Panc1 (cell line): ENCODE results near the gene PAK2. TPM values are rescaled to one million over a fixed set of nuclear protein-coding genes. Genes with fewer than 3 reads are reported as not detected.

Source experiments
- ATAC-seq: fragments of 200-7000 bp; cut with Tn5 transposase; 2 replicates; pipeline ENCODE4 v1.9.1; 2020; ENCODE audit warnings: mild to moderate bottlenecking, moderate library complexity
- BruUV-seq: library from RNA; stranded (reverse); fragments of 400-500 nt; replicated peaks from 2 replicates; lab custom pipeline; 2021; lab: Mats Ljungman, UMichigan
- CTCF ChIA-PET: fragments of 300-600 bp; sonication (Branson Sonifier 250); formaldehyde crosslinking; loops from one replicate; lab custom pipeline; 2022; ENCODE audit warnings: antibody characterized with exemption; lab: Charles Lee
- POLR2A ChIA-PET: fragments of 300-600 bp; sonication (Branson Sonifier 250); formaldehyde crosslinking; loops from one replicate; lab custom pipeline; 2022; ENCODE audit warnings: antibody characterized with exemption; lab: Charles Lee
- DNase-seq: peaks from one replicate; pipeline ENCODE4 v3.0.0-alpha.2; 2010; ENCODE audit warnings: low read depth, low spot score
- H3K27ac ChIP-seq: 2 replicates; pipeline ENCODE4 v1.5.1; 2011; ENCODE audit warnings: mild to moderate bottlenecking, low read length, inconsistent platforms
- H3K27me3 ChIP-seq: fragments of 200-500 bp; sonication (Bioruptor generic); 2 replicates; pipeline ENCODE4 v1.6.0; 2014; ENCODE audit warnings: low read length, inconsistent platforms; ENCODE audit not compliant: control insufficient read depth, insufficient read depth
- H3K36me3 ChIP-seq: fragments of 200-500 bp; sonication (Bioruptor generic); 2 replicates; pipeline ENCODE4 v1.5.1; 2014; ENCODE audit warnings: inconsistent platforms, mild to moderate bottlenecking, low read length, moderate library complexity; ENCODE audit not compliant: control insufficient read depth, insufficient read depth
- H3K4me1 ChIP-seq: 2 replicates; pipeline ENCODE4 v1.5.1; 2011; ENCODE audit warnings: inconsistent platforms, mild to moderate bottlenecking, low read length, moderate library complexity; ENCODE audit not compliant: control insufficient read depth, insufficient read depth
- H3K4me3 ChIP-seq, 2 experiments: 2 replicates each; pipeline ENCODE4 v1.5.1; 2011 to 2012; ENCODE audit warnings: low read depth in 2 of 2, low read length in 2 of 2, mild to moderate bottlenecking in 2 of 2, inconsistent platforms in 1 of 2, moderate library complexity in 1 of 2
- H3K9me3 ChIP-seq: fragments of 200-500 bp; sonication (Bioruptor generic); 2 replicates; pipeline ENCODE4 v1.5.1; 2014; ENCODE audit warnings: low read depth, mild to moderate bottlenecking, inconsistent platforms, low read length, moderate library complexity; ENCODE audit not compliant: control insufficient read depth, insufficient read depth
- CTCF ChIP-seq: fragments of 450-650 bp; IDR thresholded peaks from 2 replicates; pipeline ENCODE4 v1.5.1; 2017; ENCODE audit warnings: mild to moderate bottlenecking
- POLR2AphosphoS5 ChIP-seq: IDR thresholded peaks from 2 replicates; pipeline ENCODE4 v1.6.1; 2012; ENCODE audit warnings: mild to moderate bottlenecking, low read depth, low read length, moderate library complexity
- REST ChIP-seq, 2 experiments: IDR thresholded peaks; 2 replicates each; pipeline ENCODE4 v1.6.1; 2011 to 2012; ENCODE audit warnings: low read depth in 2 of 2, control low read depth in 1 of 2, low read length in 1 of 2, mild to moderate bottlenecking in 1 of 2, moderate library complexity in 1 of 2; ENCODE audit not compliant: insufficient read depth in 1 of 2
- SIN3A ChIP-seq: IDR thresholded peaks from 2 replicates; pipeline ENCODE4 v1.6.1; 2012; ENCODE audit warnings: low read depth, mild to moderate bottlenecking, low read length, moderate library complexity, borderline replicate concordance; ENCODE audit not compliant: insufficient read depth
- TCF7L2 ChIP-seq: IDR thresholded peaks from 2 replicates; pipeline ENCODE4 v1.6.1; 2011; ENCODE audit warnings: mild to moderate bottlenecking, low read depth, low read length, inconsistent platforms
- in situ Hi-C: cut with HindIII; loops from 2 replicates; pipeline ENCODE4 v1.10.0; 2016; ENCODE audit warnings: low sequenced_read_pairs, low pct_unique_long_range_greater_than_20kb
- intact Hi-C: fragments of 100-400 bp; cut with micrococcal nuclease; formaldehyde crosslinking; loops from one replicate; pipeline ENCODE4 v1.10.0; 2022; ENCODE audit not compliant: unreplicated experiment
- total RNA-seq: library from RNA; stranded (reverse); gene quantifications from one replicate; pipeline ENCODE4 v1.2.1, GENCODE V29; 2021; ENCODE audit not compliant: unreplicated experiment

The PAK2 gene
- total RNA-seq, 1 experiment from 2014 or later, result 185 TPM

GRCh38 chr3:196793246-196793645, 53.6 kb downstream of the PAK2 start:
- POLR2A ChIA-PET, result no interaction called here
- BruUV-seq, result no TSS peak
- Histone ChIP-seq H3K27ac (peak overlapping the region; percentile 81), H3K36me3 (0 out of 2 replicates have a peak, but pooled peaks cover 2% of the 10 kb centered on the region), H3K4me1 (peaks cover 40% of the 10 kb centered on the region), H3K27me3 (no peaks in the 10 kb centered on the region), H3K9me3 (peaks cover 9% of the 10 kb centered on the region; the same call in 1 of the 2 replicates), H3K4me3 (peak overlapping the region in 1 of 2 experiments; percentile 7; a peak in 1 of 4 replicates)
- TF ChIP-seq POLR2AphosphoS5 (peak; percentile 77), TCF7L2 (0 out of 2 replicates have a peak, but pooled peaks have one; percentile 63), REST (IDR thresholded peaks at IDR 0.05; ENCODE audit: insufficient read depth in 1 of 2, low read depth in 2 of 2, low read length in 1 of 2) (no peak)
- peak; percentile 73 for DNase-seq
- CTCF ChIA-PET, result interaction anchor here (0.6 kb wide), 1 partner anchor 461 kb away, joined by 5 read pairs; no protein-coding TSS in a partner anchor
- peak; percentile 91 for ATAC-seq
- in situ Hi-C loops, result no loop called here
- intact Hi-C loops, result no loop called here

GRCh38 chr3:196794467-196794866, 54.8 kb downstream of the PAK2 start:
- TF ChIP-seq TCF7L2, result no peak
- TF ChIP-seq POLR2AphosphoS5, result no peak
- TF ChIP-seq REST (IDR thresholded peaks at IDR 0.05; ENCODE audit: insufficient read depth in 1 of 2, low read depth in 2 of 2, low read length in 1 of 2), result no peak
- CTCF ChIA-PET, result no interaction called here

GRCh38 chr3:196796317-196796716, 56.7 kb downstream of the PAK2 start:
- TF ChIP-seq SIN3A (no peak), REST (IDR thresholded peaks at IDR 0.05; ENCODE audit: insufficient read depth in 1 of 2, low read depth in 2 of 2, low read length in 1 of 2) (no peak), TCF7L2 (no peak), POLR2AphosphoS5 (no peak), CTCF (no peak)
- ATAC-seq (no peak), DNase-seq (no peak)
- no peaks in the 10 kb centered on the region for H3K36me3 ChIP-seq
- no peak overlapping the region for H3K27ac ChIP-seq
- BruUV-seq, result no TSS peak
- peaks cover 9% of the 10 kb centered on the region; the same call in 1 of the 2 replicates for H3K9me3 ChIP-seq
- in situ Hi-C loops (no loop called here), intact Hi-C loops (no loop called here)
- ChIA-PET POLR2A (no interaction called here), CTCF (no interaction called here)
- H3K27me3 ChIP-seq, result no peaks in the 10 kb centered on the region
- no peak overlapping the region for H3K4me3 ChIP-seq
- peaks cover 21% of the 10 kb centered on the region for H3K4me1 ChIP-seq

More at GRCh38 chr3:196794467-196794866, 54.8 kb downstream of the PAK2 start:
- H3K9me3 ChIP-seq, result peaks cover 9% of the 10 kb centered on the region; the same call in 1 of the 2 replicates
- peaks cover 33% of the 10 kb centered on the region for H3K4me1 ChIP-seq
- in situ Hi-C loops (no loop called here), intact Hi-C loops (no loop called here)
- H3K27ac ChIP-seq, result peak overlapping the region; percentile 81
- POLR2A ChIA-PET, result no interaction called here
- H3K36me3 ChIP-seq, result 0 out of 2 replicates have a peak, but pooled peaks cover 2% of the 10 kb centered on the region
- ATAC-seq (no peak), DNase-seq (no peak)
- BruUV-seq, result no TSS peak
- no peaks in the 10 kb centered on the region for H3K27me3 ChIP-seq
- H3K4me3 ChIP-seq, result no peak overlapping the region
